HG03103 (cell line): ENCODE data around the gene SFXN3.
"Not testable (repeated sequence)": the region's sequence is repeated elsewhere in the genome, so short reads cannot be mapped to it uniquely, and the experiment has no call there.

Source experiments
- ATAC-seq: cut with Tn5 transposase; IDR thresholded peaks from one replicate; pipeline ENCODE4 v1.9.1; 2021; ENCODE audit warnings: low read depth; ENCODE audit not compliant: unreplicated experiment

SFXN3 gene

GRCh38 chr10:101032637-101033224 is 1.7 kb downstream of the SFXN3 start:
- no peak for ATAC-seq

GRCh38 chr10:101033276-101033675 is 2.2 kb downstream of the SFXN3 start:
- ATAC-seq: no peak

DNA sequence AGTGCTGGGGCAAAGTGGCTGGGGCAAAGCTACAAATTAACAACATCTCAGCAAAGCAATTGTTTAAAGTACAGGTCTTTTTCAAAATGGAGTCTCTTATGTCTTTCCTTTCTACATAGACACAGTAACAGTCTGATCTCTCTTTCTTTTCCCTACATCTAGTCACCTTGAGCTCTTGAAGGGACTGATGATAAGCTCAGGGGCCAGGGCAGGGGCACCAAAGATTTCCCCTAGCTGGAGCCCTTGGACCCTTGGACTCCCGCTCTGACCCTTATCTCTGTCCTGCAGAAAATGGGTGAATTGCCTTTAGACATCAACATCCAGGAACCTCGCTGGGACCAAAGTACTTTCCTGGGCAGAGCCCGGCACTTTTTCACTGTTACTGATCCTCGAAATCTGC is 3.4 kb downstream of the SFXN3 start:
- ATAC-seq: not testable (repeated sequence)

DNA sequence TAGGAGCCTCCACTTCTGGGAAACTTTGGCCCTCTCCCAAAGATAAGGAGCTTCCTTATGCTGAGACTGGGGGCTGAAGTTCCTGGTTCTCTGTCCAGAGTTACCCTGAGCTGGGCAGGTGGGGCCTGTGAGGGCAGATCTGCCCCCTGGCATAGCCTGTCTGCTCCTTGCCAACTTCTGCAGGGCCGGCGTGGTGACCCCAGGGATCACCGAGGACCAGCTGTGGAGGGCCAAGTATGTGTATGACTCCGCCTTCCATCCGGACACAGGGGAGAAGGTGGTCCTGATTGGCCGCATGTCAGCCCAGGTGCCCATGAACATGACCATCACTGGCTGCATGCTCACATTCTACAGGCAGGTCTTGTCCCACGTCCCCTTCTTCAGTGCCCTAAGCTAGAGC is 4.3 kb downstream of the SFXN3 start:
- ATAC-seq: no peak

DNA sequence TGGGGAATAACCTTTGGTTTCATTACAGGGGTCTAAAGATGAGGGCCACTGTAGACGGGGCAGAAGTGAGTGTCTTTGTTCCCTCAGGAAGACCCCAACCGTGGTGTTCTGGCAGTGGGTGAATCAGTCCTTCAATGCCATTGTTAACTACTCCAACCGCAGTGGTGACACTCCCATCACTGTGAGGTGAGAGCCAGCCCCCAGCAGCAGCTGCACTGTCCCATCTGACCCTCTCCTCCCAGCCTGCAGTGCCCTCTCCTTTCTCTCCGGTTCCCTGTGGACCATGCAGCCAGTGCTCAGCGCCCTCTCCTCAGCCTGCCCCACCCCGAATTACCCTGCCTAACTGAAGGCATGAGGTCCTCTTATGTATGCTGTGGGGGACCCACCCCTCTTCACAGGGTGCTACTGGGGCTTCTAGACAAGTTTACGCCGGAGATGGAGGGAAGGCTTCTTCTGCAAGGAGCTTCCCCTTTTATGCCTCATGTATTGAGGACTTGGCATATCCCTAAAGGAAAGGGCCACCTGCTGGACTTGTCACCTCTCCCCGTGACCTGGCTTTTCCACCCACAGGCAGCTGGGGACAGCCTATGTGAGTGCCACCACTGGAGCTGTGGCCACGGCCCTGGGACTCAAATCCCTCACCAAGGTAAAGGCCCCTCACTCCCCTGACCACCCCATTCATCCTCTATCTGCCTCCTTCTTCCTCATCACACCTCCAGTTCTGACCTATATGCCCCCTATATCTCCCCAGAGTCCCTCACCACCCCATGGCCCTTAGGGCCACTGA is 5.1 kb downstream of the SFXN3 start:
- ATAC-seq: no peak

- ATAC-seq: no peak
These were observed 5.7 kb downstream of the SFXN3 start for GRCh38 chr10:101036726-101037125.

GRCh38 chr10:101038484-101038883 is 7.5 kb downstream of the SFXN3 start:
- ATAC-seq: no peak

DNA sequence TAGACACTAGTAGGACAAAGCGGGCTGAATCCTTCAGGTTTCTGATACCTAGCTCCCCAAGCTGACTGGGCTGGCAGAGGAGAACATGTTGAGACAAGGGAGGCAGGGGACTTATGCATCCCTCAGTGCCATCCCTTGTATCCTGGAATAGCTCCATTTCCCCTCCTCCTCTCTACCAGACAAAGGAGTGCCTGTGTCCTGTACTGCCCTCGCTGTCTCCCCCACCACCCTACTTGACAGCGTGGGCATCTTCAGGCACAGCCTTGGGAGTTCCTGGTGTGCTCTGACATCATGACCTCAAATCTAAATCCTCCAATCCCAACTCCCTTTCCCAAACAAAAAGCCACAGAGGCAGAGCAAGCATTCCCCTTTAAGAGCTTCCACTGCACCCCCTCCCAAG is 9.0 kb downstream of the SFXN3 start:
- ATAC-seq: no peak

DNA sequence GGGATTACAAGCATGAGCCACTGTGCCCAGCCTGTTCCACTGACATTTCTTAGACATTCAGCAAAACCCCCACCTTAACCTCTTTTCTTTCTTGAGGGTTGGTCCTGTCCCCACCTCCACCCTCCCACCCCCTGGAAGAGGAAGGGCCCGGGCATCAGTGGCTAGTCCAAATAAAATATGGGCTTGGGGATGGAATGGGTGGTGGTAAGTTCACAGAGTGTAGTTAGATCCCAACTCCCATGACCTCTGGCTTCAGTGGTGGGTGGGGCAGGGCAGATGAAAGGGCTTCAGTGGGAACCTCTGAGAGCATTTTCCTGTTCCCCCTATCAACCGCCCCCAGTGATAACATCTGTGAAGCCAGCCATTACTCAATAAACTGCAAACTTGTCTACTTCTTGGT is 9.8 kb downstream of the SFXN3 start:
- no peak for ATAC-seq

DNA sequence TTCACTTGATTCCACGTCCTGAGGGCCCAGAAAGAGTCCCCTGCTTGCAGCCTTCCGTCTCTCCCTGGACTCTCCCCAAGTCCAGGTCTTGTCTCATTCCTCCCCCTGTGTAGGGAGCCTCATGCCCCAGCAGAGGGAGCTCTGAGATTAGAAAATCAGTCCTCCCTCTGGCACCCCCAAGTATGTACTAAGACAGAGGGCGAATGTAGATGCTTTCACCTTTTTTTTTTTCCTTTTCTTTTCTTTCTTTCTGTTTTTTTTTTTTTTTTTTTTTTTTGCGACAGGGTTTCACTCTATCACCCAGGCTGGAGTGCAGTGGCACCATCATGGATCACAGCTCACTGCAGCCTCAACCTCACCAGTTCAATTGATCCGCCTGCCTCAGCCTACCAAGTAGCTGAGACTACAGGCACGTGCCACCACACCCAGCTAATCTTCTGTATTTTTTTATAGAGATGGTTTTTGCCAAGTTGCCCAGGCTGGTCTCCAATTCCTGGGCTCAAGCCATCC is 10.3 kb downstream of the SFXN3 start:
- ATAC-seq: no peak

DNA sequence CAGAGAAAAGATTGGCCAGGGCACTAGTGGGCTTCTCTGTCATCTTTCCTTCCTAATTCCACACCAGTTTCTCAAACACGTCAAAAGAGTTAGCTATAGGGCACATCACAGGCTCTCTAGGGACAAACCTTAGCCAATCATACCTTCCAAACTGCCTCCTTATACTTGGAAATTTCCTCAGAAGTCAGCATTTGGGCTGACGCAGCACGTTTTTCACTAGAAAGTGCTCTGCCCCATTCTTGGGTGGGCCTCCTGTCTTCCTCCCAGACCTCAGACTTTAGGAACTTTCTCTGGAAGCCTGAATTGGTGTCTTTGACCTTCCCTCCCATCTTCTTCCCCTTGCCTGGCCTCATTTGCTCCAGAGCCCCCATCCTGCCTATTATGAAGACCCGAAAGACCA is 11.1 kb downstream of the SFXN3 start:
- no peak for ATAC-seq

- peak; percentile 93 for ATAC-seq
These were observed 11.8 kb downstream of the SFXN3 start for GRCh38 chr10:101042667-101043362.

GRCh38 chr10:101043363-101043707 is 12.3 kb downstream of the SFXN3 start:
- ATAC-seq: no peak

DNA sequence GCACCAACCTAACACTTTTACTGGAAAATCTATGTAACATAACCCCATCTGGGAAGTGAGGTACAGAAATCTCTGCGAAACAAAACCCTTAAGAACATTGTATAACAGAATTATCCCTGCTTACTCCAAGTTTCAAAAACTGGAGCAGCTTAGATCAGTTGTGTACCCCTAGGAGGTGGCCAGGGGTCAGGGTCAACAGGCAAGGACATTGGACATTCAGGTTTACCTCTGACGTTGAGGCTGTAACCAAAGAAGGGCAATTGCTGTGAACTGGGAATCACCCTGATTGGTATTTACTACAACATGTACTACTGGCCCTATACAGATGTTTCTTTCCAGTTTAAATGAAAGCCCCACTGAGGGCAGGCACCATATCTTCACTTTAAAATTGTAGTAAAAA is 13.1 kb downstream of the SFXN3 start:
- ATAC-seq: no peak

DNA sequence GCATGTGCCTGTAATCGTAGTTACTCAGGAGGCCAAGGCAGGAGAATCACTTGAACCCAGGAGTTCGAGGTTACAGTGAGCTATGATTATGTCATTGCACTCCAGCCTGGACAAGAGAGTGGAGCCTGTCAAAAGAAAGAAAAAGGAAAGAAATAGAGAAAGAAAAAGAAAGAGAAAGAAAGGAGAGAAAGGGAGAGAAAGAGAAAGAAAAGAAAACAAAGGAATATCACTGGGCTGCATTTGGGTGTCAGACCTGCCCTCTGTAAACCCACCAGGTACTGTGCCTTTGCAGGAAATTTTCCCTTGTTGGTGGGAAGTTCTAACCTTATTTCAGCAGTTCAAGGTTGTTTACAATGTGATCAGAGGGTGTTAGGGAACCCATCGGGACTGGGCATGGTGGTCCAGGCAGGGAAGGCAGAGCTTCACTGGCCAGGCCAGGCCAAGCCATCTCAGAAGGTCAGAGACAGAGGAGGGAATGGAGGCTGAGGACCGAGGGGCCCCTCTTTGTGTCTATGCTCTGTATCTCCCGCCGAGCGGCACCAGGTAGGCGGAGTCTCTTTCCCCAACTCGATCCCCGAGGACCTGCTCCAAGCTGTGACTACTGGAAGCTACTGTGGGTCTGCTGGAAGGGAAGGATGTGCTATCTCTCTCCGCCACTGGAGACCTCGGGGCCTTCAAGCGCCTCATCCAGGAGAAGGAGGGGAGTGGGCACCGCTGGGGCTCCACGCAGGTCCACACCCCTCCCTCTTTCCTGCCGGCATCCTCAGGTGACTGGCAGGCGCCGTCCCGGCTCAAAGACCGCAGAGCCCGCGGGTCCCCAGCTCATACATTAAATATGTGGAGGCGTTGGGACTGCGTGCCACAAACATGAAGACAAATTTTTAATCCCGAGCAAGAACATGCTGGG is 15.6 kb downstream of the SFXN3 start:
- no peak for ATAC-seq

- no peak for ATAC-seq
These were observed 16.2 kb downstream of the SFXN3 start for GRCh38 chr10:101047268-101047667.

DNA sequence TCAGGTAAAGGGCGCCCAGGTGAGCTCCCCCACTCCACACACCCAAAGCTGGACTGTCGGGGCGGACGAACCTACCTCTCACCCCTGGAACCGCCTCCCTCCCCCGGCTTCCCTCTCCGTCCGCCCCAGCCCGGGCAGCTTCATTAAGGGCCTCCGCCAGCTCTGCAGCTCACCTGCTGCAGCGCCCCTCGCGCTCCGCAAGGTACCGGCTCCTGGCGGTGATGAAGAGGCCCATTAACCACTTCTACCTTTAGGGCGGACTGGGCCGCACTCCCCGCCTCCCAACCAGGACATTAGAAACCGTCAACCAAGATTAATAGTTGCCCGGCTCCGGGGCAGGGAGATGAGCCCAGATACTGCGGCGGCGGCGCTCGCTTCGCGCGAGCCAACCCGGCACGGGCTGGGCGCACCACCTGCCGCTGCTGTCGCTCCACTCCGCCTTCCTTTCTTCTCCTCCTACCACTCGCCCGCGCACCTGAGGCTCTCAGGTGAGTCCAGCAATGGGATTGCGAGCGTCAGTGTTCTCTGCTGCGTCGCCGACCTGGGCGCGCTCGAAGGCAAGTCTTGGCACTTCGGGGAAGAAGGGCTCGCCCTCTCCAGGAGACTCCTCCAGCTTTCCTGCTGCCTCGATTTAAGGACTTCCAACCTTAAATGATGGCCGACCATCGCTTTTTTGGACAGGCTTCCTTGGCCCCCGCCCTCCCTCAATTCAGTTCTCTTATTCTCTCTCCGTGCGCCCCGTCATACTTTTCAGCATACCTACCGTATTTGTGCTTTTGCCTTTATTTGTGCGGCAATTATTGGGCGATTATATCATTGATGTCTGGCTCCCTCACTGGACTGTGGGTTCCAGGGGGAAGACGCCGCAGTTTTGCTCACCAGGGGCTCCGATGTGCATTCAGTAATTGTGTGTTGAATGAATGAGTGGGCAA is 17.2 kb downstream of the SFXN3 start:
- no peak for ATAC-seq

GRCh38 chr10:101050208-101051069 is 19.4 kb downstream of the SFXN3 start:
- peak; percentile 56 for ATAC-seq

- no peak for ATAC-seq
These were observed 21.3 kb downstream of the SFXN3 start for GRCh38 chr10:101052285-101052684.
